Ishikawa (cell line): ENCODE data around the gene MAP7D1.

Experiments used
- CEBPB ChIP-seq: IDR thresholded peaks from 2 replicates; pipeline ENCODE4 v1.6.1; 2012
- CREB1 ChIP-seq: IDR thresholded peaks from 2 replicates; pipeline ENCODE4 v1.6.1; 2012; ENCODE audit warnings: low read depth
- EGR1 ChIP-seq: IDR thresholded peaks from 2 replicates; pipeline ENCODE4 v1.6.1; 2012
- EP300 ChIP-seq: IDR thresholded peaks from 2 replicates; pipeline ENCODE4 v1.6.1; 2012; ENCODE audit warnings: borderline replicate concordance
- FOXM1 ChIP-seq: IDR thresholded peaks from 2 replicates; pipeline ENCODE4 v1.6.1; 2012; ENCODE audit warnings: low read depth, borderline replicate concordance
- MAX ChIP-seq: IDR thresholded peaks from 2 replicates; pipeline ENCODE4 v1.6.1; 2012
- RAD21 ChIP-seq: IDR thresholded peaks from 2 replicates; pipeline ENCODE4 v1.6.1; 2012; ENCODE audit warnings: low read depth
- TAF1 ChIP-seq: IDR thresholded peaks from 2 replicates; pipeline ENCODE4 v1.6.1; 2012; ENCODE audit warnings: low read depth, mild to moderate bottlenecking
- TCF12 ChIP-seq: IDR thresholded peaks from 2 replicates; pipeline ENCODE4 v1.6.1; 2012; ENCODE audit warnings: low read depth
- USF1 ChIP-seq: IDR thresholded peaks from 2 replicates; pipeline ENCODE4 v1.6.1; 2012
- YY1 ChIP-seq: IDR thresholded peaks from 2 replicates; pipeline ENCODE4 v1.6.1; 2012; ENCODE audit warnings: low read depth
- ZBTB7A ChIP-seq: IDR thresholded peaks from 2 replicates; pipeline ENCODE4 v1.6.1; 2012; ENCODE audit warnings: low read depth
- TF ChIP-seq, protein P1 (sequence below): IDR thresholded peaks from 2 replicates; pipeline ENCODE4 v1.6.1; 2012; ENCODE audit warnings: low read depth, mild to moderate bottlenecking

- TF ChIP-seq EP300, result no peak
- TF ChIP-seq, protein P1, sequence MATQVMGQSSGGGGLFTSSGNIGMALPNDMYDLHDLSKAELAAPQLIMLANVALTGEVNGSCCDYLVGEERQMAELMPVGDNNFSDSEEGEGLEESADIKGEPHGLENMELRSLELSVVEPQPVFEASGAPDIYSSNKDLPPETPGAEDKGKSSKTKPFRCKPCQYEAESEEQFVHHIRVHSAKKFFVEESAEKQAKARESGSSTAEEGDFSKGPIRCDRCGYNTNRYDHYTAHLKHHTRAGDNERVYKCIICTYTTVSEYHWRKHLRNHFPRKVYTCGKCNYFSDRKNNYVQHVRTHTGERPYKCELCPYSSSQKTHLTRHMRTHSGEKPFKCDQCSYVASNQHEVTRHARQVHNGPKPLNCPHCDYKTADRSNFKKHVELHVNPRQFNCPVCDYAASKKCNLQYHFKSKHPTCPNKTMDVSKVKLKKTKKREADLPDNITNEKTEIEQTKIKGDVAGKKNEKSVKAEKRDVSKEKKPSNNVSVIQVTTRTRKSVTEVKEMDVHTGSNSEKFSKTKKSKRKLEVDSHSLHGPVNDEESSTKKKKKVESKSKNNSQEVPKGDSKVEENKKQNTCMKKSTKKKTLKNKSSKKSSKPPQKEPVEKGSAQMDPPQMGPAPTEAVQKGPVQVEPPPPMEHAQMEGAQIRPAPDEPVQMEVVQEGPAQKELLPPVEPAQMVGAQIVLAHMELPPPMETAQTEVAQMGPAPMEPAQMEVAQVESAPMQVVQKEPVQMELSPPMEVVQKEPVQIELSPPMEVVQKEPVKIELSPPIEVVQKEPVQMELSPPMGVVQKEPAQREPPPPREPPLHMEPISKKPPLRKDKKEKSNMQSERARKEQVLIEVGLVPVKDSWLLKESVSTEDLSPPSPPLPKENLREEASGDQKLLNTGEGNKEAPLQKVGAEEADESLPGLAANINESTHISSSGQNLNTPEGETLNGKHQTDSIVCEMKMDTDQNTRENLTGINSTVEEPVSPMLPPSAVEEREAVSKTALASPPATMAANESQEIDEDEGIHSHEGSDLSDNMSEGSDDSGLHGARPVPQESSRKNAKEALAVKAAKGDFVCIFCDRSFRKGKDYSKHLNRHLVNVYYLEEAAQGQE, result no peak
- TF ChIP-seq TCF12, result no peak
- TF ChIP-seq MAX, result no peak
- TF ChIP-seq CREB1, result no peak
- no peak for TF ChIP-seq TAF1
- TF ChIP-seq EGR1, result no peak
- no peak for TF ChIP-seq CEBPB
- no peak for TF ChIP-seq YY1
- no peak for TF ChIP-seq FOXM1
- no peak for TF ChIP-seq USF1
- no peak for TF ChIP-seq ZBTB7A
- TF ChIP-seq RAD21, result no peak
Measured at GRCh38 chr1:36222481-36223380, 66.8 kb downstream of the MAP7D1 start.
